GM23338 (cell line): ENCODE data around the gene NSD1. TPM values are rescaled to one million over a fixed set of nuclear protein-coding genes. Genes with fewer than 3 reads are reported as not detected.

Source experiments
- ATAC-seq: fragments of 200-7000 bp; cut with Tn5 transposase; 3 replicates; pipeline ENCODE4 v1.9.1; 2020
- DNase-seq: peaks from one replicate; pipeline ENCODE4 v3.0.0-alpha.2; 2015; ENCODE audit warnings: low spot score
- H2AFZ ChIP-seq: fragments of 200-600 bp; sonication (generic); 2 replicates; pipeline ENCODE4 v1.8.0; 2016; ENCODE audit warnings: antibody characterized with exemption, mild to moderate bottlenecking, moderate library complexity
- H3F3A ChIP-seq: fragments of 200-600 bp; sonication (generic); replicated peaks from 2 replicates; pipeline ENCODE4 v1.8.0; 2017; ENCODE audit warnings: antibody characterized with exemption, mixed run types, low read depth
- H3K27ac ChIP-seq: fragments of 200-600 bp; sonication (generic); 2 replicates; pipeline ENCODE4 v1.6.1; 2016; ENCODE audit warnings: low read depth
- H3K27me3 ChIP-seq: fragments of 200-600 bp; sonication (generic); 2 replicates; pipeline ENCODE4 v1.8.0; 2016; ENCODE audit warnings: mild to moderate bottlenecking, mixed run types, moderate library complexity; ENCODE audit not compliant: insufficient read depth
- H3K36me3 ChIP-seq: fragments of 200-600 bp; sonication (generic); 2 replicates; pipeline ENCODE4 v1.8.0; 2016; ENCODE audit warnings: mild to moderate bottlenecking; ENCODE audit not compliant: insufficient read depth
- H3K4me1 ChIP-seq: fragments of 200-600 bp; sonication (generic); 2 replicates; pipeline ENCODE4 v1.8.0; 2016; ENCODE audit warnings: mild to moderate bottlenecking, moderate library complexity; ENCODE audit not compliant: insufficient read depth
- H3K4me2 ChIP-seq: fragments of 200-600 bp; sonication (generic); 2 replicates; pipeline ENCODE4 v1.7.1; 2017; ENCODE audit warnings: mixed run types
- H3K4me3 ChIP-seq: fragments of 200-600 bp; sonication (generic); 2 replicates; pipeline ENCODE4 v1.6.1; 2016; ENCODE audit warnings: mixed run types
- H3K79me2 ChIP-seq: fragments of 200-600 bp; sonication (generic); replicated peaks from 2 replicates; pipeline ENCODE4 v1.8.0; 2017; ENCODE audit warnings: mild to moderate bottlenecking; ENCODE audit not compliant: insufficient read depth
- H3K9me2 ChIP-seq: fragments of 200-600 bp; sonication (generic); 2 replicates; pipeline ENCODE4 v1.8.0; 2017; ENCODE audit not compliant: insufficient read depth
- H4K20me1 ChIP-seq: fragments of 200-600 bp; sonication (generic); replicated peaks from 2 replicates; pipeline ENCODE4 v1.8.0; 2017; ENCODE audit warnings: mild to moderate bottlenecking; ENCODE audit not compliant: insufficient read depth
- H3K27ac Mint-ChIP-seq: 2 replicates; pipeline ENCODE4 v1.8.0; 2020; ENCODE audit warnings: inconsistent platforms, mild to moderate bottlenecking, moderate library complexity, mixed read lengths
- H3K27me3 Mint-ChIP-seq: 3 replicates; pipeline ENCODE4 v1.8.0; 2022; ENCODE audit warnings: low read depth, mild to moderate bottlenecking, moderate library complexity, mixed read lengths, inconsistent platforms; ENCODE audit not compliant: insufficient read depth, poor library complexity
- H3K36me3 Mint-ChIP-seq: 3 replicates; pipeline ENCODE4 v1.8.0; 2021; ENCODE audit warnings: low read depth, mild to moderate bottlenecking, inconsistent platforms, moderate library complexity, mixed read lengths
- H3K4me1 Mint-ChIP-seq: 3 replicates; pipeline ENCODE4 v1.8.0; 2020; ENCODE audit warnings: mild to moderate bottlenecking, inconsistent platforms, mixed read lengths
- H3K4me3 Mint-ChIP-seq: 3 replicates; pipeline ENCODE4 v1.8.0; 2021; ENCODE audit warnings: moderate library complexity, mild to moderate bottlenecking, inconsistent platforms, mixed read lengths
- H3K9me3 Mint-ChIP-seq: 3 replicates; pipeline ENCODE4 v1.8.0; 2020; ENCODE audit warnings: moderate library complexity, mild to moderate bottlenecking, inconsistent platforms, mixed read lengths
- CREB1 ChIP-seq: fragments of 250-450 bp; sonication (Bioruptor Pico); IDR thresholded peaks from 2 replicates; pipeline ENCODE4 v1.5.0; 2020; ENCODE audit warnings: low read depth, mild to moderate bottlenecking, moderate library complexity
- ETS1 ChIP-seq: IDR thresholded peaks from 2 replicates; pipeline ENCODE4 v1.6.1; 2016; ENCODE audit warnings: antibody characterized with exemption
- EZH2 ChIP-seq: fragments of 200-600 bp; sonication (generic); IDR thresholded peaks from one replicate; pipeline ENCODE4 v1.8.0; 2017; ENCODE audit warnings: antibody characterized with exemption, mild to moderate bottlenecking, low read depth; ENCODE audit not compliant: unreplicated experiment
- EZH2phosphoT487 ChIP-seq: fragments of 200-600 bp; sonication (generic); IDR thresholded peaks from one replicate; pipeline ENCODE4 v1.8.1; 2018; ENCODE audit warnings: antibody characterized with exemption; ENCODE audit not compliant: unreplicated experiment
- JUNB ChIP-seq: IDR thresholded peaks from one replicate; pipeline ENCODE4 v1.6.1; 2016; ENCODE audit warnings: antibody characterized with exemption; ENCODE audit not compliant: unreplicated experiment
- NANOG ChIP-seq: IDR thresholded peaks from 2 replicates; pipeline ENCODE4 v1.6.1; 2016; ENCODE audit warnings: antibody characterized with exemption, borderline replicate concordance
- ZNF331 ChIP-seq: fragments of 250-450 bp; sonication (Bioruptor Pico); IDR thresholded peaks from 2 replicates; pipeline ENCODE4 v1.5.0; 2020; ENCODE audit warnings: low read depth, mild to moderate bottlenecking, moderate library complexity
- polyA plus RNA-seq: library from polyadenylated mRNA; unstranded; fragments of >200 nt; fragmentation: Nextera tagmentation; extraction: Ambion mirVana; gene quantifications from 2 replicates; pipeline ENCODE4 v1.2.1, GENCODE V29; 2016
- total RNA-seq: library from RNA; depleted of rRNA; stranded (reverse); fragments of >200 nt; shearing (Covaris generic); gene quantifications from 2 replicates; pipeline ENCODE4 v1.2.3, GENCODE V29; 2014
- TF ChIP-seq, protein P1 (sequence below): fragments of 250-450 bp; sonication (Bioruptor Pico); IDR thresholded peaks from 2 replicates; pipeline ENCODE4 v1.5.0; 2020; ENCODE audit warnings: mild to moderate bottlenecking, moderate library complexity

NSD1 gene
- total and polyA plus RNA-seq, 2 experiments from 2014 or later = 96.4 to 106 TPM

DNA sequence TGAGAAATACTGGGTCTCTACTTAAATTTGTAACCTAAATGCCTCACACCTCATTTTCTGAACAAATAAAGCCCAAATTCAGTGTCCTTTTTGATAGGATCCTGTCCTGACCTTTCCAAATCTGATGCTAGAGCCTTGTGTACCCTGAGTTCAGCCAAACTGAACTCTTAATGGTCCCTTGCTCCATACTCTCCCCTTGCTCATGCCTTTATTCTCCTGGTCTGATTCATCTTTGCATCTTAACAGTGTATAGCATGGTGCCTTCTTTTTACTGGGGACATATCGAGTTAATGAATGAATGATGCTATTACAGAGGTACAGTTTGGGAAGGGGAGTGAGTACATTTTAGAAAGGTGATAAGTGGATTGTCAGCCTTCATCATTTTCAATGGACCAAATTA, 9.2 kb downstream of the NSD1 start:
- Mint-ChIP-seq H3K36me3 (peaks cover 94% of the 10 kb centered on the region), H3K9me3 (no peaks in the 10 kb centered on the region), H3K27me3 (peaks cover 8% of the 10 kb centered on the region), H3K4me3 (no peak overlapping the region), H3K27ac (no peak overlapping the region), H3K4me1 (no peaks in the 10 kb centered on the region)
- no peak overlapping the region for H3K4me3 ChIP-seq
- H3K36me3 ChIP-seq = peaks cover 58% of the 10 kb centered on the region
- no peaks in the 10 kb centered on the region for H3K27me3 ChIP-seq
- no peaks in the 10 kb centered on the region for H3K9me2 ChIP-seq
- H3F3A ChIP-seq = peaks cover 45% of the 10 kb centered on the region
- TF ChIP-seq JUNB = no peak
- TF ChIP-seq EZH2phosphoT487 = no peak
- TF ChIP-seq ETS1 = no peak
- TF ChIP-seq ZNF331 (CRISPR knock-in tag) = no peak
- TF ChIP-seq, protein P1, sequence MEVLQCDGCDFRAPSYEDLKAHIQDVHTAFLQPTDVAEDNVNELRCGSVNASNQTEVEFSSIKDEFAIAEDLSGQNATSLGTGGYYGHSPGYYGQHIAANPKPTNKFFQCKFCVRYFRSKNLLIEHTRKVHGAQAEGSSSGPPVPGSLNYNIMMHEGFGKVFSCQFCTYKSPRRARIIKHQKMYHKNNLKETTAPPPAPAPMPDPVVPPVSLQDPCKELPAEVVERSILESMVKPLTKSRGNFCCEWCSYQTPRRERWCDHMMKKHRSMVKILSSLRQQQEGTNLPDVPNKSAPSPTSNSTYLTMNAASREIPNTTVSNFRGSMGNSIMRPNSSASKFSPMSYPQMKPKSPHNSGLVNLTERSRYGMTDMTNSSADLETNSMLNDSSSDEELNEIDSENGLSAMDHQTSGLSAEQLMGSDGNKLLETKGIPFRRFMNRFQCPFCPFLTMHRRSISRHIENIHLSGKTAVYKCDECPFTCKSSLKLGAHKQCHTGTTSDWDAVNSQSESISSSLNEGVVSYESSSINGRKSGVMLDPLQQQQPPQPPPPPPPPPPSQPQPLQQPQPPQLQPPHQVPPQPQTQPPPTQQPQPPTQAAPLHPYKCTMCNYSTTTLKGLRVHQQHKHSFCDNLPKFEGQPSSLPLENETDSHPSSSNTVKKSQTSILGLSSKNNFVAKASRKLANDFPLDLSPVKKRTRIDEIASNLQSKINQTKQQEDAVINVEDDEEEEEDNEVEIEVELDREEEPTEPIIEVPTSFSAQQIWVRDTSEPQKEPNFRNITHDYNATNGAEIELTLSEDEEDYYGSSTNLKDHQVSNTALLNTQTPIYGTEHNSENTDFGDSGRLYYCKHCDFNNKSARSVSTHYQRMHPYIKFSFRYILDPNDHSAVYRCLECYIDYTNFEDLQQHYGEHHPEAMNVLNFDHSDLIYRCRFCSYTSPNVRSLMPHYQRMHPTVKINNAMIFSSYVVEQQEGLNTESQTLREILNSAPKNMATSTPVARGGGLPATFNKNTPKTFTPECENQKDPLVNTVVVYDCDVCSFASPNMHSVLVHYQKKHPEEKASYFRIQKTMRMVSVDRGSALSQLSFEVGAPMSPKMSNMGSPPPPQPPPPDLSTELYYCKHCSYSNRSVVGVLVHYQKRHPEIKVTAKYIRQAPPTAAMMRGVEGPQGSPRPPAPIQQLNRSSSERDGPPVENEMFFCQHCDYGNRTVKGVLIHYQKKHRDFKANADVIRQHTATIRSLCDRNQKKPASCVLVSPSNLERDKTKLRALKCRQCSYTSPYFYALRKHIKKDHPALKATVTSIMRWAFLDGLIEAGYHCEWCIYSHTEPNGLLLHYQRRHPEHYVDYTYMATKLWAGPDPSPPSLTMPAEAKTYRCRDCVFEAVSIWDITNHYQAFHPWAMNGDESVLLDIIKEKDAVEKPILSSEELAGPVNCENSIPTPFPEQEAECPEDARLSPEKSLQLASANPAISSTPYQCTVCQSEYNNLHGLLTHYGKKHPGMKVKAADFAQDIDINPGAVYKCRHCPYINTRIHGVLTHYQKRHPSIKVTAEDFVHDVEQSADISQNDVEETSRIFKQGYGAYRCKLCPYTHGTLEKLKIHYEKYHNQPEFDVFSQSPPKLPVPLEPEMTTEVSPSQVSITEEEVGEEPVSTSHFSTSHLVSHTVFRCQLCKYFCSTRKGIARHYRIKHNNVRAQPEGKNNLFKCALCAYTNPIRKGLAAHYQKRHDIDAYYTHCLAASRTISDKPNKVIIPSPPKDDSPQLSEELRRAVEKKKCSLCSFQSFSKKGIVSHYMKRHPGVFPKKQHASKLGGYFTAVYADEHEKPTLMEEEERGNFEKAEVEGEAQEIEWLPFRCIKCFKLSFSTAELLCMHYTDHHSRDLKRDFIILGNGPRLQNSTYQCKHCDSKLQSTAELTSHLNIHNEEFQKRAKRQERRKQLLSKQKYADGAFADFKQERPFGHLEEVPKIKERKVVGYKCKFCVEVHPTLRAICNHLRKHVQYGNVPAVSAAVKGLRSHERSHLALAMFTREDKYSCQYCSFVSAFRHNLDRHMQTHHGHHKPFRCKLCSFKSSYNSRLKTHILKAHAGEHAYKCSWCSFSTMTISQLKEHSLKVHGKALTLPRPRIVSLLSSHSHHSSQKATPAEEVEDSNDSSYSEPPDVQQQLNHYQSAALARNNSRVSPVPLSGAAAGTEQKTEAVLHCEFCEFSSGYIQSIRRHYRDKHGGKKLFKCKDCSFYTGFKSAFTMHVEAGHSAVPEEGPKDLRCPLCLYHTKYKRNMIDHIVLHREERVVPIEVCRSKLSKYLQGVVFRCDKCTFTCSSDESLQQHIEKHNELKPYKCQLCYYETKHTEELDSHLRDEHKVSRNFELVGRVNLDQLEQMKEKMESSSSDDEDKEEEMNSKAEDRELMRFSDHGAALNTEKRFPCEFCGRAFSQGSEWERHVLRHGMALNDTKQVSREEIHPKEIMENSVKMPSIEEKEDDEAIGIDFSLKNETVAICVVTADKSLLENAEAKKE (CRISPR knock-in tag) = no peak
- TF ChIP-seq CREB1 = no peak
- TF ChIP-seq EZH2 = no peak
- TF ChIP-seq NANOG = no peak
- H3K4me1 ChIP-seq = no peaks in the 10 kb centered on the region; the same call in 1 of the 2 replicates
- peaks cover 86% of the 10 kb centered on the region for H4K20me1 ChIP-seq
- H2AFZ ChIP-seq = no peak overlapping the region
- no peak for DNase-seq
- no peak overlapping the region for H3K4me2 ChIP-seq
- H3K79me2 ChIP-seq = peaks cover 100% of the 10 kb centered on the region
- ATAC-seq = no peak
- no peak overlapping the region for H3K27ac ChIP-seq
